Keratinocyte (primary cell): ENCODE results near the gene RHOBTB3.

Source experiments
- CTCF ChIP-seq, 3 experiments: IDR thresholded peaks in 1 of 3; conservative IDR thresholded peaks in 1 of 3; optimal IDR thresholded peaks in 1 of 3; 2 replicates in 2 of 3; 3 replicates in 1 of 3; pipeline versions ENCODE3 to v1.5.1; 2011; ENCODE audit warnings: low read length in 3 of 3, mild to moderate bottlenecking in 3 of 3, moderate library complexity in 2 of 3, control low read depth in 1 of 3, inconsistent platforms in 1 of 3; ENCODE audit not compliant: insufficient read depth in 2 of 3; ENCODE audit errors: extremely low read depth in 1 of 3
- EZH2 ChIP-seq: IDR thresholded peaks from one replicate; pipeline ENCODE4 v1.6.1; 2012; ENCODE audit warnings: inconsistent platforms, mild to moderate bottlenecking, low read length, moderate library complexity

- TF ChIP-seq CTCF (optimal IDR thresholded peaks at IDR 0.05 in 1 of 3, IDR thresholded peaks at IDR 0.05 in 1 of 3, conservative IDR thresholded peaks at IDR 0.05 in 1 of 3; ENCODE audit: extremely low read depth in 1 of 3, insufficient read depth in 2 of 3, low read length in 3 of 3), result no peak
- no peak for TF ChIP-seq EZH2
Measured at GRCh38 chr5:95697781-95698681, 33.1 kb upstream of the RHOBTB3 start.
